HCT116 (cell line): Measurements from ENCODE around the gene C3orf70. TPM values are rescaled to one million over a fixed set of nuclear protein-coding genes. Genes with fewer than 3 reads are reported as not detected.

Source experiments
- ATAC-seq: fragments of 200-7000 bp; cut with Tn5 transposase; 2 replicates; pipeline ENCODE4 v1.9.1; 2020; ENCODE audit warnings: mild to moderate bottlenecking, moderate library complexity
- BruUV-seq: library from RNA; stranded (reverse); fragments of 400-500 nt; replicated peaks from 2 replicates; lab custom pipeline; 2021; lab: Mats Ljungman, UMichigan
- CTCF ChIA-PET: fragments of 300-600 bp; sonication (Branson Sonifier 250); formaldehyde crosslinking; loops from one replicate; lab custom pipeline; 2021; ENCODE audit warnings: antibody characterized with exemption; lab: Charles Lee
- POLR2A ChIA-PET: fragments of 300-600, 350-600 bp; sonication (Branson Sonifier 250); formaldehyde crosslinking; loops from one replicate; lab custom pipeline; 2021; ENCODE audit warnings: antibody characterized with exemption; lab: Charles Lee
- RAD21 ChIA-PET, 2 experiments: fragments of 300-600 bp; sonication (Branson Sonifier 250); formaldehyde crosslinking; loops; one replicate each; lab custom pipeline; 2023; ENCODE audit warnings: low total read pairs in 2 of 2; ENCODE audit not compliant: uncharacterized antibody in 2 of 2, unreplicated experiment in 2 of 2, low non-redundant PET in 1 of 2; lab: Charles Lee
- DNase-seq: peaks from one replicate; pipeline ENCODE4 v3.0.0-alpha.2; 2010; ENCODE audit warnings: low read depth, low spot score
- H2AFZ ChIP-seq: fragments of 200-600 bp; shearing (Covaris generic), sonication (generic); 2 replicates; pipeline ENCODE4 v1.6.1; 2017; ENCODE audit warnings: low read depth, mixed run types, mixed read lengths, antibody characterized with exemption, low read length; ENCODE audit not compliant: poor library complexity, severe bottlenecking
- H3K27ac ChIP-seq: 2 replicates; pipeline ENCODE4 v1.5.1; 2012; ENCODE audit warnings: low read depth, low read length
- H3K27me3 ChIP-seq: fragments of 200-600 bp; sonication (generic); 2 replicates; pipeline ENCODE4 v1.6.1; 2016; ENCODE audit warnings: mixed run types, low read length, mixed read lengths; ENCODE audit not compliant: insufficient read depth
- H3K36me3 ChIP-seq, 2 experiments: fragments of 200-500 bp in 1 of 2; fragments of 200-600 bp in 1 of 2; sonication (Bioruptor generic) in 1 of 2; sonication (generic) in 1 of 2; 2 replicates each; pipeline versions ENCODE4 v1.5.1 to v1.6.1; 2014 to 2016; ENCODE audit warnings: low read length in 2 of 2, inconsistent platforms in 1 of 2, mixed read lengths in 1 of 2, mixed run types in 1 of 2; ENCODE audit not compliant: insufficient read depth in 2 of 2, control insufficient read depth in 1 of 2
- H3K4me1 ChIP-seq, 2 experiments: fragments of 200-600 bp in 1 of 2; sonication (generic) in 1 of 2; 2 replicates each; pipeline versions ENCODE4 v1.5.1 to v1.6.1; 2012 to 2017; ENCODE audit warnings: low read length in 2 of 2, inconsistent platforms in 1 of 2, mild to moderate bottlenecking in 1 of 2, mixed read lengths in 1 of 2, mixed run types in 1 of 2, moderate library complexity in 1 of 2; ENCODE audit not compliant: insufficient read depth in 2 of 2, control insufficient read depth in 1 of 2
- H3K4me2 ChIP-seq: fragments of 200-600 bp; sonication (generic); 2 replicates; pipeline ENCODE4 v1.6.1; 2017; ENCODE audit warnings: mixed run types, low read length, mixed read lengths
- H3K4me3 ChIP-seq, 2 experiments: fragments of 200-600 bp in 1 of 2; sonication (generic) in 1 of 2; replicated peaks in 1 of 2; 2 replicates each; pipeline ENCODE4 v1.5.1; 2011 to 2016; ENCODE audit warnings: low read length in 2 of 2, control low read depth in 1 of 2, low read depth in 1 of 2, mild to moderate bottlenecking in 1 of 2, mixed read lengths in 1 of 2, mixed run types in 1 of 2
- H3K79me2 ChIP-seq: fragments of 200-600 bp; sonication (generic); 2 replicates; pipeline ENCODE4 v1.6.1; 2017; ENCODE audit warnings: mild to moderate bottlenecking, mixed run types, low read length, moderate library complexity, mixed read lengths; ENCODE audit not compliant: insufficient read depth
- H3K9ac ChIP-seq: fragments of 200-600 bp; sonication (generic); 2 replicates; pipeline ENCODE4 v1.6.1; 2016; ENCODE audit warnings: low read length, mixed read lengths
- H3K9me2 ChIP-seq: fragments of 200-600 bp; sonication (generic), shearing (Covaris generic); 2 replicates; pipeline ENCODE4 v1.6.1; 2017; ENCODE audit warnings: mixed run types, mild to moderate bottlenecking, moderate library complexity; ENCODE audit not compliant: insufficient read depth
- H3K9me3 ChIP-seq, 2 experiments: fragments of 200-500 bp in 1 of 2; fragments of 200-600 bp in 1 of 2; sonication (Bioruptor generic) in 1 of 2; sonication (generic) in 1 of 2; 2 replicates each; pipeline ENCODE4 v1.6.1; 2014 to 2017; ENCODE audit warnings: low read length in 2 of 2, mixed read lengths in 2 of 2, inconsistent platforms in 1 of 2, low read depth in 1 of 2, mild to moderate bottlenecking in 1 of 2, mixed run types in 1 of 2, moderate library complexity in 1 of 2; ENCODE audit not compliant: control insufficient read depth in 1 of 2, insufficient read depth in 1 of 2
- H4K20me1 ChIP-seq: fragments of 200-600 bp; sonication (generic), shearing (Covaris generic); 2 replicates; pipeline ENCODE4 v1.6.1; 2017; ENCODE audit warnings: mixed run types, mild to moderate bottlenecking, moderate library complexity; ENCODE audit not compliant: insufficient read depth
- CEBPB ChIP-seq: IDR thresholded peaks from 2 replicates; pipeline ENCODE4 v1.6.1; 2012; ENCODE audit warnings: low read depth
- EGR1 ChIP-seq: IDR thresholded peaks from 2 replicates; pipeline ENCODE4 v1.6.1; 2012; ENCODE audit warnings: low read depth
- ELF1 ChIP-seq: IDR thresholded peaks from 2 replicates; pipeline ENCODE4 v1.6.1; 2012; ENCODE audit warnings: low read depth, borderline replicate concordance
- FOSL1 ChIP-seq: IDR thresholded peaks from 2 replicates; pipeline ENCODE4 v1.6.1; 2012; ENCODE audit warnings: low read depth
- JUND ChIP-seq: IDR thresholded peaks from 2 replicates; pipeline ENCODE4 v1.6.1; 2012
- POLR2A ChIP-seq: IDR thresholded peaks from 2 replicates; pipeline ENCODE4 v1.7.0; 2011; ENCODE audit warnings: borderline replicate concordance; ENCODE audit not compliant: insufficient read depth, insufficient read length; ENCODE audit errors: extremely low read depth
- RAD21 ChIP-seq: IDR thresholded peaks from 2 replicates; pipeline ENCODE4 v1.6.1; 2012; ENCODE audit warnings: low read depth, mild to moderate bottlenecking
- SIN3A ChIP-seq: IDR thresholded peaks from 2 replicates; pipeline ENCODE4 v1.6.1; 2012; ENCODE audit warnings: low read depth
- SP1 ChIP-seq: IDR thresholded peaks from 2 replicates; pipeline ENCODE4 v1.6.1; 2012; ENCODE audit warnings: low read depth
- SRF ChIP-seq: IDR thresholded peaks from 2 replicates; pipeline ENCODE4 v1.6.1; 2012; ENCODE audit warnings: low read depth
- YY1 ChIP-seq: IDR thresholded peaks from 2 replicates; pipeline ENCODE4 v1.6.1; 2011; ENCODE audit warnings: low read length, low read depth, moderate library complexity, mild to moderate bottlenecking; ENCODE audit not compliant: insufficient replicate concordance; ENCODE audit errors: extremely low read depth
- ZBTB33 ChIP-seq: IDR thresholded peaks from 2 replicates; pipeline ENCODE4 v1.6.1; 2011; ENCODE audit warnings: mild to moderate bottlenecking, low read length, moderate library complexity; ENCODE audit not compliant: insufficient replicate concordance; ENCODE audit errors: extremely low read depth
- ZFX ChIP-seq: fragments of 450-650 bp; IDR thresholded peaks from 2 replicates; pipeline ENCODE4 v1.6.1; 2017
- ZNF274 ChIP-seq: fragments of 200-500 bp; sonication (Bioruptor generic); IDR thresholded peaks from 2 replicates; pipeline ENCODE4 v1.6.1; 2014; ENCODE audit warnings: mild to moderate bottlenecking, low read depth, low read length, inconsistent platforms
- intact Hi-C: fragments of 100-400 bp; cut with micrococcal nuclease; formaldehyde crosslinking; loops from 2 replicates; pipeline ENCODE4 v1.10.0; 2022
- total RNA-seq: library from RNA; stranded (reverse); gene quantifications from one replicate; pipeline ENCODE4 v1.2.1, GENCODE V29; 2021; ENCODE audit not compliant: unreplicated experiment
- TF ChIP-seq, protein P1 (sequence below): IDR thresholded peaks from 2 replicates; pipeline ENCODE4 v1.6.1; 2012
- TF ChIP-seq, protein P2 (sequence below): IDR thresholded peaks from 2 replicates; pipeline ENCODE4 v1.6.1; 2012
- TF ChIP-seq, protein P3 (sequence below): IDR thresholded peaks from 2 replicates; pipeline ENCODE4 v1.6.1; 2012; ENCODE audit warnings: low read depth

Gene C3orf70
- total RNA-seq, 1 experiment from 2014 or later: not detected

DNA sequence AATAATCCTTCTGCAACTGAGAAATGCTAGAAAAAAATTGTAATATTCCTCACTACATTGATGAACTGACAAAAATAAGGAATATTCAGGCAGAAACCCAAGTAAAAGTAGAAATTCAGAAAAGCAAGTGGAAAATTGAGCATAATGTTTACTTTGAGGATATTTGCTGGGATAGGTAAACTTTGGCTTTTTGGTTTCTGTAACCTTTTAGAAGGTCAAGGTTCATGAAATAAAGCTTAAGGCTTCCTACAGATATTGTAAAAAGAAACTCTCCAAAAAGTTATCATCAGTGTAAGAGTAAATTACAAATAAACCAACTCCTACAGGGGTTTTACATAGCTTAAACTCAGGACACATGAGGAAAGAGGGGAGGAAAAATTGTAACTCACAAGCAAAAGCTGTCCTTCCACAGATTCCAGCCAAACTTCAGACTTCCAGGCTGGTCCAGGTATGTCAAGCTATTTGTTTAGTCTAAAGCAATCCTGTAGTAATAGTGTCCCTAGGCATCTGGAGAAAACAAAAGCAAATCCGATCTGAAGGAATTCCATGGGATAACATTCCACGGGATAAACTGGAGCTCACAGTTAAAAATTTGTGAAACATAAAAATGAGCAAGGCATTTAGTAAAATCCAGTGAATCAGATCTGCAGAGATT is 21.1 kb downstream of the C3orf70 start (continued):
- TF ChIP-seq ZBTB33: no peak
- no peak for TF ChIP-seq JUND
- no peak for TF ChIP-seq FOSL1
- no peak for TF ChIP-seq EGR1
- TF ChIP-seq ZFX: no peak

DNA sequence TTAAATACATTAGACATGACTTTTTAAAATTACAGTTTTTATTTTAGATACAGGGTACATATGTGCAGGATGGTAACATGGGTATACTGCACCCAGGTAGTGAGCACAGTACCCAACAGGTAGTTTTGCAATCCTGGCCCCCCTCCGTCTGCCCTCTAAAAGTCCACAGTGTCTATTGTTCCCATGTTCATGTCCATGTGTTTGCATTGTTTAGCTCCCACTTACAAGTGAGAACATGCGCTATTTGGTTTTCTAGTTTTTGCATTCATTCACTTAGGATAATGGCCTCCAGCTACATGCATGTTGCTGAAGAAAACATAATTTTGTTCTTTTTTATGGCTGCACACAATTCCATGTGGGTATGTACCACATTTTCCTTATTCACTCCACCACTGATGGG is 23.8 kb downstream of the C3orf70 start:
- ChIA-PET RAD21 (no interaction called here), CTCF (no interaction called here), POLR2A (no interaction called here)
- TF ChIP-seq ZNF274 (no peak), ELF1 (no peak), POLR2A (no peak), EGR1 (no peak), SRF (no peak), RAD21 (no peak), ZBTB33 (no peak), SIN3A (no peak), ZFX (no peak), SP1 (no peak), CEBPB (no peak), JUND (no peak), FOSL1 (no peak), YY1 (no peak)
- TF ChIP-seq, protein P1, sequence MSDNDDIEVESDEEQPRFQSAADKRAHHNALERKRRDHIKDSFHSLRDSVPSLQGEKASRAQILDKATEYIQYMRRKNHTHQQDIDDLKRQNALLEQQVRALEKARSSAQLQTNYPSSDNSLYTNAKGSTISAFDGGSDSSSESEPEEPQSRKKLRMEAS: no peak
- TF ChIP-seq, protein P2, sequence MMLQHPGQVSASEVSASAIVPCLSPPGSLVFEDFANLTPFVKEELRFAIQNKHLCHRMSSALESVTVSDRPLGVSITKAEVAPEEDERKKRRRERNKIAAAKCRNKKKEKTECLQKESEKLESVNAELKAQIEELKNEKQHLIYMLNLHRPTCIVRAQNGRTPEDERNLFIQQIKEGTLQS: no peak
- TF ChIP-seq, protein P3, sequence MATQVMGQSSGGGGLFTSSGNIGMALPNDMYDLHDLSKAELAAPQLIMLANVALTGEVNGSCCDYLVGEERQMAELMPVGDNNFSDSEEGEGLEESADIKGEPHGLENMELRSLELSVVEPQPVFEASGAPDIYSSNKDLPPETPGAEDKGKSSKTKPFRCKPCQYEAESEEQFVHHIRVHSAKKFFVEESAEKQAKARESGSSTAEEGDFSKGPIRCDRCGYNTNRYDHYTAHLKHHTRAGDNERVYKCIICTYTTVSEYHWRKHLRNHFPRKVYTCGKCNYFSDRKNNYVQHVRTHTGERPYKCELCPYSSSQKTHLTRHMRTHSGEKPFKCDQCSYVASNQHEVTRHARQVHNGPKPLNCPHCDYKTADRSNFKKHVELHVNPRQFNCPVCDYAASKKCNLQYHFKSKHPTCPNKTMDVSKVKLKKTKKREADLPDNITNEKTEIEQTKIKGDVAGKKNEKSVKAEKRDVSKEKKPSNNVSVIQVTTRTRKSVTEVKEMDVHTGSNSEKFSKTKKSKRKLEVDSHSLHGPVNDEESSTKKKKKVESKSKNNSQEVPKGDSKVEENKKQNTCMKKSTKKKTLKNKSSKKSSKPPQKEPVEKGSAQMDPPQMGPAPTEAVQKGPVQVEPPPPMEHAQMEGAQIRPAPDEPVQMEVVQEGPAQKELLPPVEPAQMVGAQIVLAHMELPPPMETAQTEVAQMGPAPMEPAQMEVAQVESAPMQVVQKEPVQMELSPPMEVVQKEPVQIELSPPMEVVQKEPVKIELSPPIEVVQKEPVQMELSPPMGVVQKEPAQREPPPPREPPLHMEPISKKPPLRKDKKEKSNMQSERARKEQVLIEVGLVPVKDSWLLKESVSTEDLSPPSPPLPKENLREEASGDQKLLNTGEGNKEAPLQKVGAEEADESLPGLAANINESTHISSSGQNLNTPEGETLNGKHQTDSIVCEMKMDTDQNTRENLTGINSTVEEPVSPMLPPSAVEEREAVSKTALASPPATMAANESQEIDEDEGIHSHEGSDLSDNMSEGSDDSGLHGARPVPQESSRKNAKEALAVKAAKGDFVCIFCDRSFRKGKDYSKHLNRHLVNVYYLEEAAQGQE: no peak
- DNase-seq (no peak), ATAC-seq (no peak)
- H3K9me3 ChIP-seq: no peaks in the 10 kb centered on the region
- H3K4me1 ChIP-seq: no peaks in the 10 kb centered on the region
- H3K27ac ChIP-seq: no peak overlapping the region
- intact Hi-C loops: no loop called here
- H3K9ac ChIP-seq: no peak overlapping the region
- no peak overlapping the region for H3K4me2 ChIP-seq
- H3K4me3 ChIP-seq: no peak overlapping the region
- no peaks in the 10 kb centered on the region for H4K20me1 ChIP-seq
- no TSS peak for BruUV-seq
- H2AFZ ChIP-seq: no peak overlapping the region
- no peaks in the 10 kb centered on the region for H3K79me2 ChIP-seq
- no peaks in the 10 kb centered on the region for H3K27me3 ChIP-seq
- no peaks in the 10 kb centered on the region for H3K36me3 ChIP-seq
- H3K9me2 ChIP-seq: no peaks in the 10 kb centered on the region
